H1 (cell line): ENCODE data around the gene MRPL20. TPM values are rescaled to one million over a fixed set of nuclear protein-coding genes. Genes with fewer than 3 reads are reported as not detected.

Experiments
- CTCF ChIA-PET: fragments of 300-600 bp; sonication (Branson Sonifier 250); formaldehyde crosslinking; loops from one replicate; lab custom pipeline; 2021; ENCODE audit not compliant: partially characterized antibody; lab: Charles Lee
- POLR2A ChIA-PET: fragments of 300-600 bp; sonication (Branson Sonifier 250); formaldehyde crosslinking; loops from one replicate; lab custom pipeline; 2021; ENCODE audit warnings: inconsistent platforms; ENCODE audit not compliant: partially characterized antibody; lab: Charles Lee
- DNase-seq, 2 experiments: peaks; one replicate each; pipeline versions ENCODE4 v3.0.0 to v3.0.0-alpha.2; 2010 to 2022; ENCODE audit warnings: low spot score in 2 of 2, low read depth in 1 of 2, mixed read lengths in 1 of 2
- FAIRE-seq: peaks from 2 replicates; lab custom pipeline; 2011; peaks lifted over from hg19 to GRCh38; lab: Jason Lieb, UNC
- H2AFZ ChIP-seq: 2 replicates; pipeline ENCODE4 v1.8.1; 2012; ENCODE audit warnings: low read length, inconsistent platforms
- H2AK5ac ChIP-seq: 2 replicates; pipeline ENCODE4 v1.6.1; 2013; ENCODE audit warnings: low read depth, low read length
- H2BK120ac ChIP-seq: replicated peaks from 2 replicates; pipeline ENCODE3; 2013; ENCODE audit warnings: low read depth, low read length, inconsistent platforms
- H2BK12ac ChIP-seq: 2 replicates; pipeline ENCODE4 v1.6.1; 2013; ENCODE audit warnings: low read depth, low read length
- H2BK15ac ChIP-seq: 2 replicates; pipeline ENCODE4 v1.6.1; 2013; ENCODE audit warnings: low read length
- H2BK20ac ChIP-seq: 2 replicates; pipeline ENCODE4 v1.6.1; 2013; ENCODE audit warnings: low read length
- H2BK5ac ChIP-seq: 2 replicates; pipeline ENCODE4 v1.6.1; 2013; ENCODE audit warnings: low read depth, low read length
- H3K14ac ChIP-seq: 2 replicates; pipeline ENCODE4 v1.6.1; 2013; ENCODE audit warnings: inconsistent platforms; ENCODE audit not compliant: insufficient read length
- H3K18ac ChIP-seq: 2 replicates; pipeline ENCODE4 v1.6.1; 2013; ENCODE audit warnings: low read length; ENCODE audit errors: extremely low read depth
- H3K23ac ChIP-seq: 2 replicates; pipeline ENCODE4 v1.6.1; 2013; ENCODE audit warnings: inconsistent platforms; ENCODE audit not compliant: insufficient read length
- H3K23me2 ChIP-seq: 2 replicates; pipeline ENCODE4 v1.6.1; 2013; ENCODE audit warnings: low read depth, low read length
- H3K27ac ChIP-seq: 2 replicates; pipeline ENCODE4 v1.6.1; 2011; ENCODE audit warnings: low read depth, low read length, inconsistent platforms
- H3K27me3 ChIP-seq, 4 experiments: replicated peaks in 1 of 4; 1 replicate in 1 of 4; 2 replicates in 3 of 4; pipeline versions ENCODE4 v1.6.1 to v1.8.1; 2011 to 2013; ENCODE audit warnings: low read length in 3 of 4, mild to moderate bottlenecking in 3 of 4, inconsistent platforms in 2 of 4, mixed read lengths in 2 of 4, moderate library complexity in 1 of 4; ENCODE audit not compliant: control insufficient read depth in 3 of 4, insufficient read depth in 3 of 4; ENCODE audit errors: extremely low read depth in 1 of 4
- H3K36me3 ChIP-seq, 4 experiments: 2 replicates each; pipeline versions ENCODE4 v1.6.1 to v1.8.1; 2011 to 2013; ENCODE audit warnings: mild to moderate bottlenecking in 4 of 4, low read length in 3 of 4, moderate library complexity in 2 of 4, control low read depth in 1 of 4, inconsistent platforms in 1 of 4; ENCODE audit not compliant: insufficient read depth in 4 of 4, control insufficient read depth in 2 of 4
- H3K4ac ChIP-seq: replicated peaks from 2 replicates; pipeline ENCODE3; 2013; ENCODE audit warnings: low read length, low read depth, mixed read lengths, inconsistent platforms; ENCODE audit not compliant: insufficient read length
- H3K4me1 ChIP-seq, 4 experiments: replicated peaks in 1 of 4; 1 replicate in 1 of 4; 2 replicates in 3 of 4; pipeline versions ENCODE4 v1.6.1 to v1.8.1; 2011 to 2013; ENCODE audit warnings: low read length in 3 of 4, inconsistent platforms in 2 of 4, mixed read lengths in 1 of 4; ENCODE audit not compliant: insufficient read depth in 4 of 4, control insufficient read depth in 3 of 4
- H3K4me2 ChIP-seq, 2 experiments: 2 replicates each; pipeline versions ENCODE4 v1.6.1 to v1.8.1; 2011 to 2013; ENCODE audit warnings: low read depth in 2 of 2, low read length in 2 of 2, control low read depth in 1 of 2, inconsistent platforms in 1 of 2, mild to moderate bottlenecking in 1 of 2; ENCODE audit not compliant: insufficient read depth in 1 of 2
- H3K4me3 ChIP-seq, 4 experiments: fragments of 200-600, 300-600 bp in 1 of 4; sonication (generic), shearing (Covaris generic), sonication (Bioruptor Twin) in 1 of 4; 2 replicates each; pipeline versions ENCODE4 v1.5.1 to v1.8.1; 2011 to 2016; ENCODE audit warnings: low read length in 4 of 4, low read depth in 3 of 4, control low read depth in 2 of 4, inconsistent platforms in 2 of 4, mild to moderate bottlenecking in 2 of 4, mixed read lengths in 1 of 4, moderate library complexity in 1 of 4; ENCODE audit not compliant: insufficient read depth in 2 of 4; ENCODE audit errors: extremely low read depth in 1 of 4
- H3K56ac ChIP-seq: replicated peaks from 2 replicates; pipeline ENCODE3; 2013; ENCODE audit warnings: low read depth, mild to moderate bottlenecking, mixed read lengths, low read length, inconsistent platforms; ENCODE audit not compliant: insufficient read length
- H3K79me1 ChIP-seq: 2 replicates; pipeline ENCODE4 v1.6.1; 2013; ENCODE audit warnings: low read depth, low read length, control low read depth
- H3K79me2 ChIP-seq, 2 experiments: 2 replicates each; pipeline versions ENCODE4 v1.6.1 to v1.8.1; 2012 to 2013; ENCODE audit warnings: low read length in 2 of 2, mild to moderate bottlenecking in 2 of 2, inconsistent platforms in 1 of 2; ENCODE audit not compliant: insufficient read depth in 2 of 2, control insufficient read depth in 1 of 2
- H3K9ac ChIP-seq, 4 experiments: replicated peaks in 1 of 4; 1 replicate in 1 of 4; 2 replicates in 3 of 4; pipeline versions ENCODE4 v1.6.1 to v1.8.1; 2011 to 2013; ENCODE audit warnings: low read depth in 3 of 4, low read length in 3 of 4, control low read depth in 2 of 4, mild to moderate bottlenecking in 2 of 4, moderate library complexity in 2 of 4, inconsistent platforms in 1 of 4; ENCODE audit errors: extremely low read depth in 1 of 4
- H3K9me3 ChIP-seq, 2 experiments: 2 replicates each; pipeline versions ENCODE4 v1.6.1 to v1.8.1; 2012 to 2013; ENCODE audit warnings: mild to moderate bottlenecking in 2 of 2, moderate library complexity in 2 of 2, control low read depth in 1 of 2, inconsistent platforms in 1 of 2, low read depth in 1 of 2, low read length in 1 of 2, mixed read lengths in 1 of 2; ENCODE audit not compliant: insufficient read depth in 2 of 2
- H4K20me1 ChIP-seq, 2 experiments: replicated peaks in 1 of 2; 2 replicates each; pipeline versions ENCODE3 to v1.8.1; 2011 to 2013; ENCODE audit warnings: inconsistent platforms in 2 of 2, low read length in 2 of 2, mild to moderate bottlenecking in 1 of 2; ENCODE audit not compliant: insufficient read depth in 2 of 2, control insufficient read depth in 1 of 2
- H4K5ac ChIP-seq: 2 replicates; pipeline ENCODE4 v1.6.1; 2013; ENCODE audit warnings: low read length, low read depth, mixed read lengths, inconsistent platforms; ENCODE audit not compliant: insufficient read length
- H4K8ac ChIP-seq: 2 replicates; pipeline ENCODE4 v1.8.0; 2013; ENCODE audit warnings: mild to moderate bottlenecking, moderate library complexity, low read length, inconsistent platforms; ENCODE audit not compliant: insufficient read depth; ENCODE audit errors: extremely low read depth
- H4K91ac ChIP-seq: replicated peaks from 2 replicates; pipeline ENCODE3; 2013; ENCODE audit warnings: low read length, mixed read lengths, inconsistent platforms; ENCODE audit not compliant: insufficient read length
- ASH2L ChIP-seq: fragments of 200-600, 300-600 bp; sonication (generic); IDR thresholded peaks from one replicate; pipeline ENCODE4 v1.7.1; 2017; ENCODE audit warnings: low read length
- CREB1 ChIP-seq: IDR thresholded peaks from 2 replicates; pipeline ENCODE4 v1.6.1; 2012; ENCODE audit warnings: inconsistent platforms
- EP300 ChIP-seq, 2 experiments: IDR thresholded peaks; 1 replicate in 1 of 2; 2 replicates in 1 of 2; pipeline ENCODE4 v1.6.1; 2011 to 2012; ENCODE audit warnings: low read depth in 2 of 2, low read length in 2 of 2, mild to moderate bottlenecking in 2 of 2, borderline replicate concordance in 1 of 2, inconsistent platforms in 1 of 2, moderate library complexity in 1 of 2
- FOSL1 ChIP-seq: IDR thresholded peaks from 2 replicates; pipeline ENCODE4 v1.6.1; 2011; ENCODE audit warnings: mild to moderate bottlenecking, low read depth, low read length, moderate library complexity; ENCODE audit not compliant: insufficient read depth
- HDAC2 ChIP-seq, 2 experiments: fragments of 300-600 bp in 1 of 2; sonication (generic) in 1 of 2; IDR thresholded peaks; 2 replicates each; pipeline ENCODE4 v1.6.1; 2011 to 2012; ENCODE audit warnings: low read depth in 2 of 2, low read length in 2 of 2, mild to moderate bottlenecking in 2 of 2, moderate library complexity in 2 of 2, borderline replicate concordance in 1 of 2, inconsistent platforms in 1 of 2
- PHF8 ChIP-seq: fragments of 200-600 bp; sonication (generic); conservative IDR thresholded peaks from 2 replicates; pipeline ENCODE4 v1.7.1; 2012; ENCODE audit warnings: low read depth, mild to moderate bottlenecking, inconsistent platforms, low read length, moderate library complexity
- POU5F1 ChIP-seq: IDR thresholded peaks from 2 replicates; pipeline ENCODE4 v1.6.1; 2011; ENCODE audit warnings: low read depth, mild to moderate bottlenecking, low read length, moderate library complexity
- SP1 ChIP-seq: IDR thresholded peaks from 2 replicates; pipeline ENCODE4 v1.6.1; 2011; ENCODE audit warnings: low read depth, low read length
- SUZ12 ChIP-seq: fragments of 200-600 bp; sonication (generic); IDR thresholded peaks from 2 replicates; pipeline ENCODE4 v1.6.1; 2012; ENCODE audit warnings: mild to moderate bottlenecking, inconsistent platforms, low read length, moderate library complexity, mixed read lengths
- TCF12 ChIP-seq: IDR thresholded peaks from 2 replicates; pipeline ENCODE4 v1.6.1; 2011; ENCODE audit warnings: low read depth, mild to moderate bottlenecking, low read length
- WGBS, 2 experiments: shearing (Covaris generic) in 1 of 2; methylation state at CpG; one replicate each; pipeline versions ENCODE4 v1.1.6 to v1.1.7; 2013 to 2015; ENCODE audit warnings: low lambda C conversion rate in 2 of 2, mixed read lengths in 2 of 2, inconsistent platforms in 1 of 2, low coverage in 1 of 2, missing lambda C conversion rate in 1 of 2; ENCODE audit not compliant: insufficient replicate concordance in 2 of 2, insufficient coverage in 1 of 2, insufficient read length in 1 of 2; ENCODE audit errors: extremely low coverage in 1 of 2, missing lambda C conversion rate in 1 of 2; 5-methylcytosine and 5-hydroxymethylcytosine counted together
- polyA plus RNA-seq, 7 experiments: library from polyadenylated mRNA; depleted of rRNA in 3 of 7; stranded (reverse) in 5 of 7; unstranded in 2 of 7; fragments of >200 nt in 5 of 7; fragments of 200-250 nt in 2 of 7; gene quantifications; 1 replicate in 5 of 7; 2 replicates in 1 of 7; 4 replicates in 1 of 7; pipeline versions ENCODE4 v1.2.1 to v1.2.3, GENCODE V29; 2011 to 2013; ENCODE audit warnings: missing spikeins in 2 of 7, mixed read lengths in 2 of 7
- total RNA-seq: library from RNA; stranded (reverse); fragmentation: NEBNext Ultra II Directional; extraction: Animal tissue kit (Norgen Biotek cat#: 25700); gene quantifications from 2 replicates; pipeline ENCODE4 v1.2.1, GENCODE V29; 2021
- TF ChIP-seq, protein P1 (sequence below), 3 experiments: IDR thresholded peaks; 1 replicate in 2 of 3; 2 replicates in 1 of 3; pipeline versions ENCODE4 v1.5.1 to v1.6.1; 2011; ENCODE audit warnings: low read length in 3 of 3, mild to moderate bottlenecking in 3 of 3, inconsistent platforms in 2 of 3, low read depth in 1 of 3, moderate library complexity in 1 of 3; ENCODE audit not compliant: insufficient read depth in 1 of 3; ENCODE audit errors: control extremely low read depth in 1 of 3

The MRPL20 gene
- total and polyA plus RNA-seq, 2 of the 8 experiments (the other 6 are each of a cell fraction or from before 2014, with no cell fraction given), result 126 to 151 TPM

DNA sequence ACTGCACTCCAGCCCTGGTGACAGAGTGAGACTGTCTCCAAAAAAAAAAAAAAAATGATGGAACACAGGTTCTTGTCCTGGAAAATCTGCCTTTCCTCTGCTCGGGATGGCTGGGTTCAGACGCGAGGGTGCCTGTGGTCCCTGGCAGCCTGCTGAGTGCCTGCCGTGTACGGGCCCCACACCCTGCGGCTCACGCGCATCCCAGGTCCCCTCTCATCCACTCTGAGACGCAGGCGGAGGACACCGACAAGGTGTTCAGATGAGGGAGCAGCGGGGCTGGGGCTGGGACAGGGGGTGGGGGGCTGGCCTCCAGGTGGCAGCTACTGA, 18.3 kb upstream of the MRPL20 start:
- FAIRE-seq (no peak), DNase-seq (no peak)
- no peaks in the 10 kb centered on the region; a peak in 1 of 8 replicates for H3K36me3 ChIP-seq
- H4K5ac ChIP-seq, result no peak overlapping the region
- H3K9me3 ChIP-seq, result peaks cover 0 to 3% of the 10 kb centered on the region in 2 experiments; a peak in 1 of 4 replicates
- H3K4ac ChIP-seq, result no peak overlapping the region
- H3K27me3 ChIP-seq, result no peaks in the 10 kb centered on the region; a peak in 1 of 7 replicates
- no peak overlapping the region for H2BK5ac ChIP-seq
- H4K20me1 ChIP-seq, result no peaks in the 10 kb centered on the region
- H4K91ac ChIP-seq, result no peak overlapping the region
- H3K23me2 ChIP-seq, result peaks cover 6% of the 10 kb centered on the region; the same call in 1 of the 2 replicates
- H3K23ac ChIP-seq, result no peak overlapping the region
- H2AK5ac ChIP-seq, result peak overlapping the region; percentile 7; the same call in 1 of the 2 replicates
- CTCF ChIA-PET, result interaction anchor here (1.3 to 3.4 kb wide), 4 partner anchors 16 to 79 kb away, joined by 3 to 14 read pairs (median 4); no protein-coding TSS in a partner anchor
- H3K18ac ChIP-seq, result peak overlapping the region; percentile 60; the same call in 1 of the 2 replicates
- H3K79me1 ChIP-seq, result no peaks in the 10 kb centered on the region
- peak overlapping the region; percentile 87 for H2BK120ac ChIP-seq
- no peaks in the 10 kb centered on the region for H3K79me2 ChIP-seq
- no peak overlapping the region for H3K4me3 ChIP-seq
- H3K4me1 ChIP-seq, result peaks cover 0 to 40% (median 29%) of the 10 kb centered on the region in 4 experiments; a peak in 6 of 7 replicates
- H2BK20ac ChIP-seq, result no peak overlapping the region
- H2BK12ac ChIP-seq, result peak overlapping the region; percentile 75; the same call in 1 of the 2 replicates
- H3K14ac ChIP-seq, result no peak overlapping the region
- no peak overlapping the region for H2BK15ac ChIP-seq
- no peak overlapping the region for H3K56ac ChIP-seq
- no peak overlapping the region for H3K9ac ChIP-seq
- WGBS, 2 experiments, result 65% methylated on average over 12 of the region's 12 CpGs; no CpG with 5 or more reads in 1 of the 2 experiments
- POLR2A ChIA-PET, result interaction anchor here (1.8 to 22.9 kb wide), 5 partner anchors 7 to 25 kb away, joined by 8 to 515 read pairs (median 13); partner anchors contain the start of genes CCNL2, MRPL20 and VWA1
- no peak overlapping the region for H3K27ac ChIP-seq
- no peak overlapping the region for H2AFZ ChIP-seq
- peak overlapping the region; percentile 36; the same call in 1 of the 2 replicates for H4K8ac ChIP-seq
- no peak overlapping the region for H3K4me2 ChIP-seq
- TF ChIP-seq FOSL1 (no peak), SUZ12 (no peak), TCF12 (no peak), CREB1 (no peak), PHF8 (no peak), HDAC2 (IDR thresholded peaks at IDR 0.05; ENCODE audit: borderline replicate concordance in 1 of 2, low read depth in 2 of 2, low read length in 2 of 2) (no peak), POU5F1 (no peak), SP1 (no peak), ASH2L (no peak), EP300 (IDR thresholded peaks at IDR 0.05; ENCODE audit: borderline replicate concordance in 1 of 2, low read depth in 2 of 2, low read length in 2 of 2) (no peak)
- TF ChIP-seq, protein P1, sequence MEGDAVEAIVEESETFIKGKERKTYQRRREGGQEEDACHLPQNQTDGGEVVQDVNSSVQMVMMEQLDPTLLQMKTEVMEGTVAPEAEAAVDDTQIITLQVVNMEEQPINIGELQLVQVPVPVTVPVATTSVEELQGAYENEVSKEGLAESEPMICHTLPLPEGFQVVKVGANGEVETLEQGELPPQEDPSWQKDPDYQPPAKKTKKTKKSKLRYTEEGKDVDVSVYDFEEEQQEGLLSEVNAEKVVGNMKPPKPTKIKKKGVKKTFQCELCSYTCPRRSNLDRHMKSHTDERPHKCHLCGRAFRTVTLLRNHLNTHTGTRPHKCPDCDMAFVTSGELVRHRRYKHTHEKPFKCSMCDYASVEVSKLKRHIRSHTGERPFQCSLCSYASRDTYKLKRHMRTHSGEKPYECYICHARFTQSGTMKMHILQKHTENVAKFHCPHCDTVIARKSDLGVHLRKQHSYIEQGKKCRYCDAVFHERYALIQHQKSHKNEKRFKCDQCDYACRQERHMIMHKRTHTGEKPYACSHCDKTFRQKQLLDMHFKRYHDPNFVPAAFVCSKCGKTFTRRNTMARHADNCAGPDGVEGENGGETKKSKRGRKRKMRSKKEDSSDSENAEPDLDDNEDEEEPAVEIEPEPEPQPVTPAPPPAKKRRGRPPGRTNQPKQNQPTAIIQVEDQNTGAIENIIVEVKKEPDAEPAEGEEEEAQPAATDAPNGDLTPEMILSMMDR (IDR thresholded peaks at IDR 0.05; ENCODE audit: control extremely low read depth in 1 of 3, insufficient read depth in 1 of 3, low read depth in 1 of 3, low read length in 3 of 3), result no peak
